ENCODE data around the gene RGS7BP.

Gene RGS7BP

DNA sequence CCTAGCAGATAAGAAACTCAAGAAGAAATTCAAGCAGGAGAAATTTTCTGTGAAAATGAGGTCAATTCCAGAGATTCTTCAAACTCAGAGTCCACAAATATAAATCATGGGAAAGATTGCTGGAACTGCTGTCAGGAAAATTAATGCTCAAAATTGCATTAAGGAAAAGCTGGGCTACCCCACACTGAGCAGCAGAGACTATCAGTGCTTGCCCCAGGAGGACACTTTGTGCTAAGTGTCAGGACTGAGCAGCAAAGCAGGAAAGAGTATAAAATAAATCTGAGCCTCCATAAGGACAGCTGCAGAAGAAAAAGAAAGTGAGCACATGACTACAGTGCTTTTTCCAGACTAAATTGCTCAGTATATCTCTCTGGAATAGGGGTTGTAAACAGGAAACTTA lies 81.6 kb downstream of the RGS7BP start:
- H3K4me3 ChIP-seq (ENCODE audit: low read length): no peak overlapping the region
- TF ChIP-seq ZNF274 (IDR thresholded peaks at IDR 0.05; ENCODE audit: low read depth, low read length): no peak

DNA sequence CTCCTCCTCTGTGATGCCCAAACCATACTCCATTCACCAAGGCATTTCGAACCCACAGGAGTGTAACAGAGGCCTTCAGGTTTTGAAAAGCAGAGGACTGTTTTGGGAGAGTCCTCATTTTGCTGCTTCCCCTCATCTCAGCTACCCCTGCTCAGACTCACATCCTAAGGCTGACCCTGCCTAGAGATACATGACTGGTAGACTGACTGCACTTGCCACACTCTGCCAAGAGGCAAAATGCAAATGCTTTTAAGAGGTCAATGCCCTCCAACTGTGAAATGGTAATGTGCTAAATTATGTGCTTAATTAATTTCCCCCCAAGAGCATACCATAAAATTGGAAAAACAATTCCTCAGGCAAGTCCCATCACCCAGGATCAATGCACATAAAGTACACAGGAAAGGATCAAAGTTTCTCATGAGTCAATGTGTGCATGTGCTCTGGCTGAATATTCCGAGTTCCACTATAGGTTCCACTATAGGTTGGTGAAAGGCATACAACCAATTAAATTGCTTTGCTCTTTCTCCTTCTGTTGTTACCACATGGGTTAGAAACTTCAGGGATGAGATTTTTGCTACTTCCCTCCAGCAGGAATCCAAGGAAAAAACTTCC lies 87.0 kb downstream of the RGS7BP start:
- TF ChIP-seq ZNF274 (IDR thresholded peaks at IDR 0.05; ENCODE audit: low read depth, low read length): no peak
- no peak overlapping the region for H3K4me3 ChIP-seq (ENCODE audit: low read length)

DNA sequence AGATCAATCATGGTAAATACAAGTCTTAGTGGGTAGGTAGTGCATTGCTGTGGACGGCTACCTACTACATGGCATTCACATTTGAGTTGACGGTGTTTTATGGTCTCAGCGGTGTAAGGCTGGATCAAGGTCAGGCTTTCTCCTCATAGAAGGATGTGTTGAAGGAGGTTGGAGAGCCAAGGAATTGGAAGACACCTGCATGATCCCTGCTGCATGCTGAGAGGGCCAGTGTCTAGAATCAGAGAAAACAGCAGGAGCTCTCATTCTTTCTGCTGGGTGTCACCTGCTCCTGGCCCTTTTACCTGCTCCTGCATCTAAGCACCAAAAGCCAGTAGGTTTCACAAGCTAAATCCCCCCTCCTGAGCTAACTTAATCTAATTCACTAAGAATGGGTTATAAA lies 88.2 kb downstream of the RGS7BP start:
- H3K4me3 ChIP-seq (ENCODE audit: low read length): no peak overlapping the region
- no peak for TF ChIP-seq ZNF274 (IDR thresholded peaks at IDR 0.05; ENCODE audit: low read depth, low read length)

DNA sequence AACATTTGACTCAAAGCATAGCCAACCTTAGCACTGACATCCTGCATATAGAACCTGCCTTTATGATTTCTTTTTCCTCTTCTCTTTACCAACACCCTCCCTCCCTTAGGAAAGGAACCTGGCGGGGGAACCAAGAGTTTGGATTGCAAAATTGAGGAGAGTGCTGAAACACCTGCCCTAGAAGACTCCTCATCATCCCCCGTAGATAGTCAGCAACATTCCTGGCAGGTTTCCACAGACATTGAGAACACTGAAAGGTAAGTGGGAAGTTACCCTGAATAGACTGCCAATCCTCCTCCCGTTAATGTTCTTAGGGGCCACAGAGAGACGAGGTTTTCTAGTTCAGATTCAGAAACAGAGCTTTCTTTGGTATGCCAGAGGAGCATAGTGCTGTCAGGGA lies 88.8 kb downstream of the RGS7BP start:
- no peak overlapping the region for H3K4me3 ChIP-seq (ENCODE audit: low read length)
- no peak for TF ChIP-seq ZNF274 (IDR thresholded peaks at IDR 0.05; ENCODE audit: low read depth, low read length)

DNA sequence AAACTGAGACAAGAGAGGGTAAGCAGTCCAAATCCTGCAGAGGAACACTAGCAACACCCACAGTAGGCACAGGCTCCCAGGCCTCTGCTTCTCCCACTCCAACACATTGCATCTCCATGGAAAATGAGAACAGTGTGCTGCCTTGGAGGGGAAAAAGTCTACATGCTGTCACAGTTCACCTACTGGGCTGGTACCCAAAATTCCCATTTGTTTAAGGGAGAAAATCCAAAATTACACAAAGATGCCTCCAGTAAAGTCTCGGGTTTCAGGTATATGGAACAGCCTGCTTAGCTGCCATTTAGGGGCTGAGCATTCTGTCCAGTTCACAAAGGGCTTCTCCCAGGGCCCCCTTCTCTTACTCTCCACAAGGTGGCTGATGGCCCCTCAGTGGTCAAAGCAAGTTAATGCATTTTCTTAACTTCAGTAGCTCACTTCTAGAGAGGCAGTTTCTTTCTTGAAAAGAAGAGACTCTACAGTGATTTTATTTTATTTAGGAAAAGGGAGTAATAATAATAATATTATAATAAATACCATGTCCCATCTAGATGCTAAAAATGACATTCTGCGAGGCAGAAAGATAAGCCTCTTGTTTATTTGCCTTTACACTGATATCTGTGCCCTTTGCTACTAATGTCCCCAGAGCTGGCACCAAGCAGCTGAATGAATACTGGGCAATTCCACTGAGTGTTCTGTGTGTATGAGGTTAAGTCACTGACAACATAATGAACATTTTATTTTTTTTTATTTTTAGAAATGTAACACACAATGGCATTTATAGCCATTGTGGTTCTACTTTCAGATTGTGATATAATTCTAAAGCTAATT lies 89.4 kb downstream of the RGS7BP start:
- no peak overlapping the region for H3K4me3 ChIP-seq (ENCODE audit: low read length)
- no peak for TF ChIP-seq ZNF274 (IDR thresholded peaks at IDR 0.05; ENCODE audit: low read depth, low read length)

DNA sequence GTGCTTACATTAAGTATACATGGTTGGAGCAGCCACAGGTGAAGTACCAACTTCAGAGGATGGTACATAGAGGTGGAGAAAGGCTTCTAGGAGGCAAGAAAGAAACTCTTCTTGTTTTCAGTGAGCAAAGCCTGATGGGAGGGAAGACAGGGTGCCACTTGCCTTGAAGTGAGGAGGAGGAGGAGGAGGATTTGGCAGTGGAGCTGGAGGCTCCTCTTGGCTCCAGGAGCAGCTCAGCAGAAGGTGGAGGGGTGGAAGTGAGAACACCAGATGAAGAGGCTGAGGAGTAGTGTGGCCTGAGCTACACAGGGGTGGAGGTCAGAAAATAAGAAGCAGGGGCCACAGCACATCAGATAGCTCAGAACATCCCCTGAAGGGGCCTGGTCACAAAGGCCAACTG lies 93.4 kb downstream of the RGS7BP start:
- no peak for TF ChIP-seq ZNF274 (IDR thresholded peaks at IDR 0.05; ENCODE audit: low read depth, low read length)
- no peak overlapping the region for H3K4me3 ChIP-seq (ENCODE audit: low read length)

DNA sequence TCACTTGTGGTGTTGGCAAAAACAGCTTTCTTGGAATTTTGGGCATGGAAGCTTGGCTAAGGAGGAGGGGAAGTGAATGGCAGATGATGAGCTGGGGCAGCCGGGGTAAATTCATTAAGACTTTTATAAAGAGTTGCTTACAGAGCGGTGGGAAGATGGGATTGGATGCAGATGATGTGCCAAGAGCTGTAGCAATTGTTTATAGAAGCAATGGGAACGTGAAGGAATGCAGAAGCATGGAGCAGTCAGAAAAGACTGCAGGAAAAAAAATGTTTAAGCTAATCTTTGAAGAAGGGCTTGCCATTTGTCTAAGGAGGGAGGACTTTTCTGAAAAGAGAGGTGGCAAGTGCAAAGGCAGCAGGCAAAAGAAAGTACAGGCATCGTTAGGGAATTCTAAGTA lies 97.9 kb downstream of the RGS7BP start:
- H3K4me3 ChIP-seq (ENCODE audit: low read length): no peak overlapping the region
- no peak for TF ChIP-seq ZNF274 (IDR thresholded peaks at IDR 0.05; ENCODE audit: low read depth, low read length)

DNA sequence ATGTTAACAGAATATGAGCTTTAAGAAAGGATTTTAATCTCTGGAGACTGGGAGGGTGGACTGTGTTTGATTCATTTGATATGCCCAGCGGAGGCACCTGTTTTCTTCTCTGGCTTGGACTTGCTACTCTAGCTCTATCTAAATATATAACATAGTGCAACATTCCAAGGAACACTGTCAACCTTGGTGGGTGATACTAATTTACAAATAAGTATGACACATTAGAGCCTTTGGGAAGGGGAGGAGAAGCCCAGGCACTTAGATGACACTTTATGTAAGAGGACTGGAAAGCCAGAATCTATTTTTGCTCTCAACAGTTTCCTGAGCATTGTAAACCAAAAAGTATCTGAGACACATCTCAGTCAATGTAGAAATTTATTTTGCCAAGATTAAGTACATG lies 101.1 kb downstream of the RGS7BP start:
- TF ChIP-seq ZNF274 (IDR thresholded peaks at IDR 0.05; ENCODE audit: low read depth, low read length): no peak
- H3K4me3 ChIP-seq (ENCODE audit: low read length): no peak overlapping the region

DNA sequence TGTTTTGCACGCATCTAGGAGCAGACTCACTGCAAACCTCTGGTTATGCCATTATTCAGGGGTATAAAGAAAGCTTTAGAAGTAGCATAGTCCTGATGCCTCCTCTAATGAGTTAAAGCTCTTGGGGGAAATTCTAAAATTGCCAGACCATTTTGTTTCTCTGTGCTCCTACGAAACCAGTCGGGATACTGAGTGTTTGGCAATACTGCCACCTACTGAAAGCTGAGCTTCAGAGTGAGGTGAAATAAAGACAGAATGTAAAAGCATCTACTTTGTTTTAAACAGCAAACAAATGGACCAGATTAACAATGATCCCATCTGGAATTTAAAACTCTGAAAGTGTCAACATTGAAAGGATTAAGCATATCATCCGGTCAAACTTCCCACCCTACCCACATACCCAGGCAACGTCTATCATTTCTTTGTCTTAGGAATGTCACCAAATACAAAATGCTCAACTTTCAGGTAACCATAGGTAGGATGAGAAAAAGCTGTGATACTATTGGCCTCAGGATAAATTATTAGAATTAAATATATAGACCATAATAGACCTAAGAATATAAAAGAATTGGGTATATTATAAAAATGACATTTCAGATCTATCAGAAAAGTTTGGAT lies 106.6 kb downstream of the RGS7BP start:
- no peak for TF ChIP-seq ZNF274 (IDR thresholded peaks at IDR 0.05; ENCODE audit: low read depth, low read length)
- no peak overlapping the region for H3K4me3 ChIP-seq (ENCODE audit: low read length)

DNA sequence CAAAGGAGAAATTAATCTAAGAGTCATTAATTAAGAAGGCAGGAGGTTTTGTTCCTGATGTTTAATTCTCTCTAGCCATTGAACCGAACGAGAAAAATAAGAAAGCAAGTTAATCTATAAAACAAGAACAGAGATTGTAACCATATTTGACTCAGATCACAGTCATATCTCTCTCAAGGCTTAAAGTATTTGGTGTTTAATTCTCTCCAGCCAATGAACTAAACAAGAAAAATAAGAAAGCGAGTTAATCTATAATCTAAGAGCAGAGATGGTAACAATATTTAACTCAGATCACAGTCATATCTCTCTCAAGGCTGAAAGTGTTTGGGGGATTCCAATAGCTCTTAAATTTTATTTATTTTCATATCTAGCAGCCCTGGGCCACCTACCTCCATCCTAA lies 110.1 kb downstream of the RGS7BP start:
- no peak for TF ChIP-seq ZNF274 (IDR thresholded peaks at IDR 0.05; ENCODE audit: low read depth, low read length)

DNA sequence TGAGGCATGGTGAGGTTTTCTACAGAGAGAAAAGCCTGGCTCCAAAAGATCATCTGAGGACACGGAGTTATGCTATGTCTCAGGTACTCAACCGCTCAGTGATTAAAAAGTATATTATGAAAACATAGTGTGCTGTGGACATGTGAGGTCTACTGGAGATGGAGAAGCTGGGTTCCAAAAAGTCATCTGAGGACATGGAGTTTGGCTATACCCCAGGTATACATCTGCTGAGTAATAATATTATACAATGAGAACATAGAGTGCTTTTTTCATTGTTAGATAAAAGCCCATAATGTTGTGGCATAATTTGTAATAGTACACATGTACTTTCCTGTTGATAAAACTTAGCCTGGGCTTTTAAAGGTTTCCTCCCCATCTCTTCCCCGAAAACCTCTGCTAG lies 113.8 kb downstream of the RGS7BP start:
- no peak for TF ChIP-seq ZNF274 (IDR thresholded peaks at IDR 0.05; ENCODE audit: low read depth, low read length)
- no peak overlapping the region for H3K4me3 ChIP-seq (ENCODE audit: low read length)

More for the DNA sequence above, 110.1 kb downstream of the RGS7BP start:
- H3K4me3 ChIP-seq (ENCODE audit: low read length): no peak overlapping the region

DNA sequence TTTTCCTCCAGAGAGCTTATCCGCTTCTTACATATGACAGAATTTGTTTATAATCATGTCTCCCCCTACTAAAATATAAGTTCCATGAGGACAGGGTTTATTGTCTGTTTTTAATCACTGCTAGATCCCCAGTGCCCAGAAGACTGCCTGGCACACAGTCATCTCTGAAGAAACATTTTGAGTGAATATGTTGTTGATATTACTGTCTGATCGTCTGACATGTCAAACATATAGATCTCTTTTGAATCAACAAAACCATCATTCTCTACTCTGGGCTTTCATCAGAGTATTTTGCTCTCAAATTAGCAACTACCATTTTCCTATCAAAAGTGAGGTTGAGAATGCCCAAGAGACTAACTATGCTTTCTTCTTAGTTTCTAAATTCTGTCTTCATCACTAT lies 117.2 kb downstream of the RGS7BP start:
- no peak overlapping the region for H3K4me3 ChIP-seq (ENCODE audit: low read length)
- no peak for TF ChIP-seq ZNF274 (IDR thresholded peaks at IDR 0.05; ENCODE audit: low read depth, low read length)

DNA sequence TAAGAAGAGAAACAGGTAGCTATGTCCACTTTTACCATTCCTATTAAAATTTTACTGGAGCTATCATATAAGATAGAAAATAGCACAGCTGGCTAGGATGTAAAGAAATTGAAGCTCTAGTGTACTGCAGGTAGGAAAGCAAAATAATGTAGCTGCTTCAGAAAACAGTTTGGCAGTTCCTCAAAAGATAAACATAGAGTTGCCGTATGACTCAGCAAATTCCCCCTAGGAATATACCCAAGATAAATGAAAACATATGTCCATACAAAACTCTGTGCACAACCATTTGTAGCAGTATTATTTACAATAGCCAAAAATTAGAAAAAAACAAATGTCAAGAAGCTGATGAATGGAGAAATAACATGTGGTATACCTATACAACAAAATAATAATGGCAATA lies 119.9 kb downstream of the RGS7BP start:
- TF ChIP-seq ZNF274 (IDR thresholded peaks at IDR 0.05; ENCODE audit: low read depth, low read length): no peak
- H3K4me3 ChIP-seq (ENCODE audit: low read length): no peak overlapping the region

DNA sequence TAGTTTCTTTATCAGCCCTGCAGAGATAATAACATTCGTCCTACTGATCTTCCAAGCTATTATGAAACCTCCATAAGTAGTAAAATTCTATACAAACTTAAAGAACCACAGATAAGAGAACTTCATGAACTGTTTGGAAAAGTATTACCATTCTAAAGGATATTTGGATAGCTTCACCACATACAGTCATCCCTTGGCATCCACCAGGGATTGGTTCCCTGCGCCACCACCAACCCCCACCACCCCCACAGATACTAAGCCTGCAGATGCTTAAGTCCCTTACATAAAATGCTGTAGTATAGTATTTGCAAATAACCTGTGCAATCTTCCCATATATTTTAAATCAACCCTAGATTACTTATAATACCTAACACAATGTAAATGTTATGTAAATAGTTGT lies 123.1 kb downstream of the RGS7BP start:
- H3K4me3 ChIP-seq (ENCODE audit: low read length): no peak overlapping the region
- TF ChIP-seq ZNF274 (IDR thresholded peaks at IDR 0.05; ENCODE audit: low read depth, low read length): no peak

DNA sequence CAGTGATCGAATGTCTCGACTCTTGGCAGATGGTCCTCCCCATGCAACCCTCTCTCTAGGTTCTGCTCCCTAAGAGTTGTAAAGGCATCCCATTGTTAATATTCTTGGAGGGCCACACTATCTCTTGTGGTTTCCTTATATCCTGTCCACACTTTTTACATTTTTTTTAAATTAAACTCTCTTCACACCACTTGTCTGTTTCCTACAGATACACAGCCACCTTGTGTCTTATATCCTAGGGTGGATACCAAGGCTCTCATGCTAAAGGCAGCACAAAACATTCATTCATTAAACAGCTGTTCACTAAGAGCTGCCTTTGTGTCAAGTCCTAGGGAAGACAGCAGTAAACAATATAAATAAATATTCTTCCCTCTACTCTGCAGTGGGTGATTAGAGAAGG lies 124.0 kb downstream of the RGS7BP start:
- no peak for TF ChIP-seq ZNF274 (IDR thresholded peaks at IDR 0.05; ENCODE audit: low read depth, low read length)
- H3K4me3 ChIP-seq (ENCODE audit: low read length): no peak overlapping the region

Data from GM08714 (cell line).